H1 (cell line): ENCODE results near the gene EGR2. TPM values are rescaled to one million over a fixed set of nuclear protein-coding genes. Genes with fewer than 3 reads are reported as not detected.

Source experiments
- ATF3 ChIP-seq: IDR thresholded peaks from 2 replicates; pipeline ENCODE4 v1.6.1; 2011; ENCODE audit warnings: low read depth, mild to moderate bottlenecking, low read length; ENCODE audit not compliant: insufficient read depth
- CHD7 ChIP-seq: fragments of 300-600 bp; sonication (generic); IDR thresholded peaks from 2 replicates; pipeline ENCODE4 v1.7.1; 2012; ENCODE audit warnings: low read length, moderate library complexity, mild to moderate bottlenecking, inconsistent platforms; ENCODE audit not compliant: insufficient replicate concordance
- CREB1 ChIP-seq: IDR thresholded peaks from 2 replicates; pipeline ENCODE4 v1.6.1; 2012; ENCODE audit warnings: inconsistent platforms
- FOSL1 ChIP-seq: IDR thresholded peaks from 2 replicates; pipeline ENCODE4 v1.6.1; 2011; ENCODE audit warnings: mild to moderate bottlenecking, low read depth, low read length, moderate library complexity; ENCODE audit not compliant: insufficient read depth
- POLR2A ChIP-seq, 2 experiments: IDR thresholded peaks; 1 replicate in 1 of 2; 2 replicates in 1 of 2; pipeline ENCODE4 v1.6.1; 2011; ENCODE audit warnings: low read depth in 2 of 2, low read length in 2 of 2, mild to moderate bottlenecking in 2 of 2; ENCODE audit errors: control extremely low read depth in 1 of 2
- RAD21 ChIP-seq, 2 experiments: IDR thresholded peaks in 1 of 2; conservative IDR thresholded peaks in 1 of 2; 2 replicates each; pipeline ENCODE4 v1.6.1; 2011; ENCODE audit warnings: low read depth in 2 of 2, low read length in 2 of 2, improper control_type of control experiment in 1 of 2, inconsistent platforms in 1 of 2, mild to moderate bottlenecking in 1 of 2, moderate library complexity in 1 of 2
- RBBP5 ChIP-seq: IDR thresholded peaks from 2 replicates; pipeline ENCODE4 v1.7.1; 2012; ENCODE audit warnings: low read depth, mild to moderate bottlenecking, inconsistent platforms, low read length, moderate library complexity, borderline replicate concordance
- RNF2 ChIP-seq: fragments of 200-900, 300-1000 bp; sonication (generic); IDR thresholded peaks from 2 replicates; pipeline ENCODE4 v1.7.1; 2016; ENCODE audit warnings: borderline replicate concordance, low read depth, mild to moderate bottlenecking, antibody characterized with exemption, low read length; ENCODE audit not compliant: poor library complexity, severe bottlenecking; ENCODE audit errors: missing control alignments
- SP2 ChIP-seq: IDR thresholded peaks from 2 replicates; pipeline ENCODE4 v1.6.1; 2012; ENCODE audit warnings: mild to moderate bottlenecking, low read length, inconsistent platforms
- TBP ChIP-seq: IDR thresholded peaks from 2 replicates; pipeline ENCODE4 v1.6.1; 2011; ENCODE audit warnings: low read depth, low read length, improper control_type of control experiment
- polyA plus RNA-seq, 7 experiments: library from polyadenylated mRNA; depleted of rRNA in 3 of 7; stranded (reverse) in 5 of 7; unstranded in 2 of 7; fragments of >200 nt in 5 of 7; fragments of 200-250 nt in 2 of 7; gene quantifications; 1 replicate in 5 of 7; 2 replicates in 1 of 7; 4 replicates in 1 of 7; pipeline versions ENCODE4 v1.2.1 to v1.2.3, GENCODE V29; 2011 to 2013; ENCODE audit warnings: missing spikeins in 2 of 7, mixed read lengths in 2 of 7
- total RNA-seq: library from RNA; stranded (reverse); fragmentation: NEBNext Ultra II Directional; extraction: Animal tissue kit (Norgen Biotek cat#: 25700); gene quantifications from 2 replicates; pipeline ENCODE4 v1.2.1, GENCODE V29; 2021

The EGR2 gene
- total and polyA plus RNA-seq, 2 of the 8 experiments (the other 6 are each of a cell fraction or from before 2014, with no cell fraction given): 1.3 to 2.1 TPM

GRCh38 chr10:62860946-62861345 is 44.8 kb upstream of the EGR2 start (continued):
- TF ChIP-seq CHD7: no peak
- TF ChIP-seq RAD21 (IDR thresholded peaks at IDR 0.05 in 1 of 2, conservative IDR thresholded peaks at IDR 0.05 in 1 of 2; ENCODE audit: low read depth in 2 of 2, low read length in 2 of 2): no peak
- no peak for TF ChIP-seq RBBP5
- no peak for TF ChIP-seq FOSL1
- TF ChIP-seq POLR2A (IDR thresholded peaks at IDR 0.05; ENCODE audit: control extremely low read depth in 1 of 2, low read depth in 2 of 2, low read length in 2 of 2): no peak
- TF ChIP-seq CREB1: no peak
- no peak for TF ChIP-seq SP2
- no peak for TF ChIP-seq TBP
- TF ChIP-seq RNF2: no peak
- no peak for TF ChIP-seq ATF3
- TF ChIP-seq, all 59 proteins: peak for 0
